Measurements from ENCODE around the gene KCNK1. TPM values are rescaled to one million over a fixed set of nuclear protein-coding genes. Genes with fewer than 3 reads are reported as not detected.

KCNK1 gene
- polyA plus RNA-seq, 1 donor from 2014 or later, result 1.8 TPM

DNA sequence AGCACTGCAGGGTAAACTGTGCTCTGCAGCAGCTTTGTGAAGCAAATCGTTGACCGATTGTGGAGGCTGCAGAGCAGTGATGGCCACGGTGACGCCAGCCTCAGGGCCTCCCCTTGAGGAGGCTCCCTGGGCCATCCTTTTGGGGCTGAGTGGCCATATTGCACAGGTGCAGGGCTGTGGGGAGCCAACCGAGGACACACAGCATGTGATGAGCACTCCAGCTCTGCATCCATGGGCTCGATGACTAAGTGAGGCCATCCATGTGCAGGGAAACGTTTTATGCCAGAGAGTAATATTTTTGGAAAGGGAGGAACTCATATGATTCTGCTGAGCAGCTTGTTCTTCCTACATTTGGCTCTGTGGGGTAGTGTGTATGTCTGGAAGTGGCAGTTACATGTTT, 24.6 kb downstream of the KCNK1 start:
- H3K9ac ChIP-seq (ENCODE audit: low read length), result no peak overlapping the region
- no peak overlapping the region for H3K27ac ChIP-seq (ENCODE audit: low read length)
- H3K9me3 ChIP-seq (ENCODE audit: low read length), result no peaks in the 10 kb centered on the region
- H2AFZ ChIP-seq (ENCODE audit: low read depth, low read length), result no peak overlapping the region
- no peaks in the 10 kb centered on the region for H3F3A ChIP-seq (ENCODE audit: insufficient read depth, low read length, poor library complexity, severe bottlenecking)
- no peak overlapping the region for H3K4me3 ChIP-seq (ENCODE audit: low read length)
- H3K79me2 ChIP-seq (replicated peaks; ENCODE audit: insufficient read depth, low read length), result no peaks in the 10 kb centered on the region
- H3K36me3 ChIP-seq (ENCODE audit: insufficient read depth, low read length), result no peaks in the 10 kb centered on the region
- H3K9me2 ChIP-seq (ENCODE audit: insufficient read depth, low read length), result no peaks in the 10 kb centered on the region
- no peak for TF ChIP-seq TAF1 (IDR thresholded peaks at IDR 0.05; ENCODE audit: low read depth)
- TF ChIP-seq EZH2 (IDR thresholded peaks at IDR 0.05; ENCODE audit: borderline replicate concordance, insufficient read depth, low read length, poor library complexity, severe bottlenecking), result no peak
- no peak for TF ChIP-seq POLR2AphosphoS5 (IDR thresholded peaks at IDR 0.05)
- TF ChIP-seq, protein P1, sequence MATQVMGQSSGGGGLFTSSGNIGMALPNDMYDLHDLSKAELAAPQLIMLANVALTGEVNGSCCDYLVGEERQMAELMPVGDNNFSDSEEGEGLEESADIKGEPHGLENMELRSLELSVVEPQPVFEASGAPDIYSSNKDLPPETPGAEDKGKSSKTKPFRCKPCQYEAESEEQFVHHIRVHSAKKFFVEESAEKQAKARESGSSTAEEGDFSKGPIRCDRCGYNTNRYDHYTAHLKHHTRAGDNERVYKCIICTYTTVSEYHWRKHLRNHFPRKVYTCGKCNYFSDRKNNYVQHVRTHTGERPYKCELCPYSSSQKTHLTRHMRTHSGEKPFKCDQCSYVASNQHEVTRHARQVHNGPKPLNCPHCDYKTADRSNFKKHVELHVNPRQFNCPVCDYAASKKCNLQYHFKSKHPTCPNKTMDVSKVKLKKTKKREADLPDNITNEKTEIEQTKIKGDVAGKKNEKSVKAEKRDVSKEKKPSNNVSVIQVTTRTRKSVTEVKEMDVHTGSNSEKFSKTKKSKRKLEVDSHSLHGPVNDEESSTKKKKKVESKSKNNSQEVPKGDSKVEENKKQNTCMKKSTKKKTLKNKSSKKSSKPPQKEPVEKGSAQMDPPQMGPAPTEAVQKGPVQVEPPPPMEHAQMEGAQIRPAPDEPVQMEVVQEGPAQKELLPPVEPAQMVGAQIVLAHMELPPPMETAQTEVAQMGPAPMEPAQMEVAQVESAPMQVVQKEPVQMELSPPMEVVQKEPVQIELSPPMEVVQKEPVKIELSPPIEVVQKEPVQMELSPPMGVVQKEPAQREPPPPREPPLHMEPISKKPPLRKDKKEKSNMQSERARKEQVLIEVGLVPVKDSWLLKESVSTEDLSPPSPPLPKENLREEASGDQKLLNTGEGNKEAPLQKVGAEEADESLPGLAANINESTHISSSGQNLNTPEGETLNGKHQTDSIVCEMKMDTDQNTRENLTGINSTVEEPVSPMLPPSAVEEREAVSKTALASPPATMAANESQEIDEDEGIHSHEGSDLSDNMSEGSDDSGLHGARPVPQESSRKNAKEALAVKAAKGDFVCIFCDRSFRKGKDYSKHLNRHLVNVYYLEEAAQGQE (IDR thresholded peaks at IDR 0.05; ENCODE audit: borderline replicate concordance), result no peak
- no peak for TF ChIP-seq RAD21 (conservative IDR thresholded peaks at IDR 0.05)
- no peak for TF ChIP-seq MXI1 (conservative IDR thresholded peaks at IDR 0.05; ENCODE audit: poor library complexity, severe bottlenecking)
- TF ChIP-seq, protein P2, sequence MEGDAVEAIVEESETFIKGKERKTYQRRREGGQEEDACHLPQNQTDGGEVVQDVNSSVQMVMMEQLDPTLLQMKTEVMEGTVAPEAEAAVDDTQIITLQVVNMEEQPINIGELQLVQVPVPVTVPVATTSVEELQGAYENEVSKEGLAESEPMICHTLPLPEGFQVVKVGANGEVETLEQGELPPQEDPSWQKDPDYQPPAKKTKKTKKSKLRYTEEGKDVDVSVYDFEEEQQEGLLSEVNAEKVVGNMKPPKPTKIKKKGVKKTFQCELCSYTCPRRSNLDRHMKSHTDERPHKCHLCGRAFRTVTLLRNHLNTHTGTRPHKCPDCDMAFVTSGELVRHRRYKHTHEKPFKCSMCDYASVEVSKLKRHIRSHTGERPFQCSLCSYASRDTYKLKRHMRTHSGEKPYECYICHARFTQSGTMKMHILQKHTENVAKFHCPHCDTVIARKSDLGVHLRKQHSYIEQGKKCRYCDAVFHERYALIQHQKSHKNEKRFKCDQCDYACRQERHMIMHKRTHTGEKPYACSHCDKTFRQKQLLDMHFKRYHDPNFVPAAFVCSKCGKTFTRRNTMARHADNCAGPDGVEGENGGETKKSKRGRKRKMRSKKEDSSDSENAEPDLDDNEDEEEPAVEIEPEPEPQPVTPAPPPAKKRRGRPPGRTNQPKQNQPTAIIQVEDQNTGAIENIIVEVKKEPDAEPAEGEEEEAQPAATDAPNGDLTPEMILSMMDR (IDR thresholded peaks at IDR 0.05; ENCODE audit: poor library complexity, severe bottlenecking), result no peak
- no peak for TF ChIP-seq SMC3 (conservative IDR thresholded peaks at IDR 0.05; ENCODE audit: poor library complexity)
- H4K20me1 ChIP-seq (ENCODE audit: insufficient read depth), result no peaks in the 10 kb centered on the region
- no peaks in the 10 kb centered on the region for H3K27me3 ChIP-seq (ENCODE audit: insufficient read depth, low read depth, low read length)
- H3K4me2 ChIP-seq (ENCODE audit: low read length), result no peak overlapping the region

DNA sequence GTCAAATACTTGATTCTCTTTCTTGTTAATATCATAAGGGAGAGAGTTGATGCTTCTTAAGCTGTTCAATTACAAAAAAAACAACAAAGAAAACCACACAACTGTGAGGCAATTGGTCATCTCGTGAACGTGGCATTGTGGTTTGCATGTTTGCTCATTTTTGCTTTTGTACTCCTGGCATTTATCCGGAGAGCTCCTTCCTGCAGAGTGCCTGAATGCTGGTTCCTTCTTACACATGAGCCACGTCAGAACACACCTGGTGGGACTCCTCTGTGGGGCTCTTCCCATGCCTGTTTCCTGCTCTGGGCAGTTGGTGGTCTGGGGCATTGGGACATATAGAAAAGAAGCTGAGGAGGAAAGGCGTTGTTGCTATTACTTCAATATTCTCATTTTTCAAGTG, 25.7 kb downstream of the KCNK1 start:
- Histone ChIP-seq H3K9me3 (ENCODE audit: low read length) (no peaks in the 10 kb centered on the region), H3K36me3 (ENCODE audit: insufficient read depth, low read length) (no peaks in the 10 kb centered on the region), H3K27ac (ENCODE audit: low read length) (no peak overlapping the region), H3K4me3 (ENCODE audit: low read length) (no peak overlapping the region), H3F3A (ENCODE audit: insufficient read depth, low read length, poor library complexity, severe bottlenecking) (no peaks in the 10 kb centered on the region), H3K9ac (ENCODE audit: low read length) (no peak overlapping the region), H3K79me2 (replicated peaks; ENCODE audit: insufficient read depth, low read length) (no peaks in the 10 kb centered on the region), H2AFZ (ENCODE audit: low read depth, low read length) (no peak overlapping the region), H3K4me2 (ENCODE audit: low read length) (no peak overlapping the region), H3K27me3 (ENCODE audit: insufficient read depth, low read depth, low read length) (no peaks in the 10 kb centered on the region), H4K20me1 (ENCODE audit: insufficient read depth) (no peaks in the 10 kb centered on the region), H3K9me2 (ENCODE audit: insufficient read depth, low read length) (no peaks in the 10 kb centered on the region)
- TF ChIP-seq MXI1 (conservative IDR thresholded peaks at IDR 0.05; ENCODE audit: poor library complexity, severe bottlenecking), result no peak
- TF ChIP-seq, protein P2 (IDR thresholded peaks at IDR 0.05; ENCODE audit: poor library complexity, severe bottlenecking), result no peak
- TF ChIP-seq, protein P1 (IDR thresholded peaks at IDR 0.05; ENCODE audit: borderline replicate concordance), result no peak
- no peak for TF ChIP-seq SMC3 (conservative IDR thresholded peaks at IDR 0.05; ENCODE audit: poor library complexity)
- no peak for TF ChIP-seq RAD21 (conservative IDR thresholded peaks at IDR 0.05)
- TF ChIP-seq EP300 (conservative IDR thresholded peaks at IDR 0.05; ENCODE audit: poor library complexity, severe bottlenecking), result no peak
- TF ChIP-seq TAF1 (IDR thresholded peaks at IDR 0.05; ENCODE audit: low read depth), result no peak
